ENCODE data around the gene CCNT1. TPM values are rescaled to one million over a fixed set of nuclear protein-coding genes. Genes with fewer than 3 reads are reported as not detected.
"Not testable (repeated sequence)": the region's sequence is repeated elsewhere in the genome, so short reads cannot be mapped to it uniquely, and the experiment has no call there.

Gene CCNT1
- total RNA-seq, 2 experiments from 2014 or later = 68.7 to 73.8 TPM

DNA sequence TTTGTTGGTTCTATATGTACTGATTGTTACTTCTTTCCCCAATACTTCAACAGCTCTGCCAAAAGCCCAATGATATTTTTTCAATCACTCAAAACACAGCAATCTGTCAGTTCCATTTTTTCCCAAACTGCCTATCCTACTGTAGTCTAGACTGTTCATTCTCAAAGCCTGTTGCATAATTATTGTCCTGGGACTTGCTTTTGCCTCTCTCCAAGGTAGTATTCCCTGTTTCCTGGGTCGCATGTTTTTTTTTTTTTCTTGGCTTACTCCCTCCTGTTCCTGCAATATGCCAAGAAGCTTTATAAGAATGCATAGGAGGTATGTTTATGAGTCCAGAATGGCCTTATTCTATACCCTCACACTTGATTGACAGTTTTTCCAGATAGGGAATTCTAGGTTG is 19.9 kb upstream of the CCNT1 start:
- ChIA-PET CTCF (interaction anchor here (1.2 kb wide), 1 partner anchor 17 kb away, joined by 4 read pairs; no protein-coding TSS in a partner anchor), POLR2A (no interaction called here)
- no peak for DNase-seq
- intact Hi-C loops (cut with micrococcal nuclease) = no loop called here
- TF ChIP-seq, protein P1, sequence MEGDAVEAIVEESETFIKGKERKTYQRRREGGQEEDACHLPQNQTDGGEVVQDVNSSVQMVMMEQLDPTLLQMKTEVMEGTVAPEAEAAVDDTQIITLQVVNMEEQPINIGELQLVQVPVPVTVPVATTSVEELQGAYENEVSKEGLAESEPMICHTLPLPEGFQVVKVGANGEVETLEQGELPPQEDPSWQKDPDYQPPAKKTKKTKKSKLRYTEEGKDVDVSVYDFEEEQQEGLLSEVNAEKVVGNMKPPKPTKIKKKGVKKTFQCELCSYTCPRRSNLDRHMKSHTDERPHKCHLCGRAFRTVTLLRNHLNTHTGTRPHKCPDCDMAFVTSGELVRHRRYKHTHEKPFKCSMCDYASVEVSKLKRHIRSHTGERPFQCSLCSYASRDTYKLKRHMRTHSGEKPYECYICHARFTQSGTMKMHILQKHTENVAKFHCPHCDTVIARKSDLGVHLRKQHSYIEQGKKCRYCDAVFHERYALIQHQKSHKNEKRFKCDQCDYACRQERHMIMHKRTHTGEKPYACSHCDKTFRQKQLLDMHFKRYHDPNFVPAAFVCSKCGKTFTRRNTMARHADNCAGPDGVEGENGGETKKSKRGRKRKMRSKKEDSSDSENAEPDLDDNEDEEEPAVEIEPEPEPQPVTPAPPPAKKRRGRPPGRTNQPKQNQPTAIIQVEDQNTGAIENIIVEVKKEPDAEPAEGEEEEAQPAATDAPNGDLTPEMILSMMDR (IDR thresholded peaks at IDR 0.05) = no peak
- H3K4me1 Mint-ChIP-seq (ENCODE audit: low read depth) = no peaks in the 10 kb centered on the region
- no peak for ATAC-seq
- H3K36me3 Mint-ChIP-seq (ENCODE audit: low read depth) = no peaks in the 10 kb centered on the region
- no peak overlapping the region for H3K27ac Mint-ChIP-seq
- peaks cover 10% of the 10 kb centered on the region for H3K27me3 Mint-ChIP-seq
- no peak overlapping the region for H3K4me3 Mint-ChIP-seq
- H3K9me3 Mint-ChIP-seq = no peaks in the 10 kb centered on the region

DNA sequence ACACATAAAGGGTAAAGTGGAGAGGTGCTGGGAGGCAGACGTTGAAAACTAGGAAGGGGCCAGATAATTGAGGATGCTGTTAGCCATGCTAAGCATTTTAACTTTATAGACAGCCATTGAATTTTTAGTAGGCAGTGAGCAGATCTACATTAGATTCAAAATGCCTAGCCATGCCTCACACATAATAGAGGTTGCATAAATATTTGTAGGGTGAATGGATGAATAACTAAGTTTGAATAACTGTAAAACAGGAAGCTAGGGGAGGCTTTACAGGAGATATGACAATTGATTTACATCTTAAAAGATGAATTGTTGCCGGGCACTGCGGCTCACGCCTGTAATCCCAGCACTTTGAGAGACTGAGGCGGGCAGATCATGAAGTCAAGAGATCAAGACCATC is 12.3 kb upstream of the CCNT1 start:
- DNase-seq = no peak
- POLR2A ChIA-PET = no interaction called here
- Mint-ChIP-seq H3K4me3 (no peak overlapping the region), H3K27me3 (peaks cover 4% of the 10 kb centered on the region), H3K4me1 (ENCODE audit: low read depth) (no peaks in the 10 kb centered on the region), H3K36me3 (ENCODE audit: low read depth) (no peaks in the 10 kb centered on the region), H3K27ac (no peak overlapping the region), H3K9me3 (no peaks in the 10 kb centered on the region)
- no peak for ATAC-seq
- TF ChIP-seq, protein P1 (IDR thresholded peaks at IDR 0.05) = no peak
- intact Hi-C loops (cut with micrococcal nuclease) = no loop called here
- CTCF ChIA-PET = interaction anchor here (1.1 kb wide), 1 partner anchor 11 kb away, joined by 3 read pairs; no protein-coding TSS in a partner anchor

DNA sequence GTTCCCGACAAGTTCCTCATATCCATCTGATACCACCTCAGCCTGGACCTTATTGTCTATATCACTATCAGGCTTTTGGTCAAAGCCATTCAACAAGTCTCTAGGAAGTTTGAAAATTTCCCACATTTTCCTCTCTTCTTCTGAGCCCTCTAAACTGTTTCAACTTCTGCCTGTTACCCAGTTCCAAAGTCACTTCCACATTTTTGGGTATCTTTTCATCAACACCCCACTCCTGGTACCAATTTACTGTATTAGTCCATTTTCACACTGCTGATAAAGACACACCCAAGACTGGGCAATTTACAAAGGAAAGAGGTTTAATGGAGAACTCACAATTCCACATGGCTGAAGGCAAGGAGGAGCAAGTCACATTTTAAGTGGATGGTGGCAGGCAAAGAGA is 4.2 kb upstream of the CCNT1 start:
- POLR2A ChIA-PET; H3K27me3 Mint-ChIP-seq; ATAC-seq; H3K4me3 Mint-ChIP-seq; DNase-seq; H3K27ac Mint-ChIP-seq; H3K4me1 Mint-ChIP-seq (ENCODE audit: low read depth); CTCF ChIA-PET; intact Hi-C loops (cut with micrococcal nuclease): not testable (repeated sequence)
- peaks cover 13% of the 10 kb centered on the region for H3K36me3 Mint-ChIP-seq (ENCODE audit: low read depth)
- H3K9me3 Mint-ChIP-seq = peaks cover 16% of the 10 kb centered on the region

DNA sequence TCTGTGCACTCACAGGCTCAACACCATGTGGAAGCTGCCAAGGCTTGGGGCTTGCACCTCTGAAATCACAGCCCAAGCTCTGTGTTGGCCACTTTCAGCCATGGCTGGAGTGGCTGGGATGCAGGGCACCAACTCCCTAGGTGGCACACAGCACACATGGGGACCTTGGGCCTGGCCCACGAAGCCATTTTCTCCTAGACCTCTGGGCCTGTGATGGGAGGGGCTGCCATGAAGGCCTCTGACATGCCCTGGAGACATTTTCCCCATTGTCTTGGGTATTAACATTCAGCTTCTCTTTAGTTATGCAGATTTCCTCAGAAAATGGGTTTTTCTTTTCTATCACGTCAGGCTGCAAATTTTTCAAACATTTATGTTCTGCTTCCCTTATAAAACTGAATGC is 3.7 kb upstream of the CCNT1 start:
- H3K4me3 Mint-ChIP-seq; H3K4me1 Mint-ChIP-seq (ENCODE audit: low read depth); H3K27ac Mint-ChIP-seq; DNase-seq; CTCF ChIA-PET; ATAC-seq; H3K27me3 Mint-ChIP-seq; intact Hi-C loops (cut with micrococcal nuclease); POLR2A ChIA-PET: not testable (repeated sequence)
- H3K9me3 Mint-ChIP-seq = peaks cover 16% of the 10 kb centered on the region
- H3K36me3 Mint-ChIP-seq (ENCODE audit: low read depth) = peaks cover 17% of the 10 kb centered on the region

DNA sequence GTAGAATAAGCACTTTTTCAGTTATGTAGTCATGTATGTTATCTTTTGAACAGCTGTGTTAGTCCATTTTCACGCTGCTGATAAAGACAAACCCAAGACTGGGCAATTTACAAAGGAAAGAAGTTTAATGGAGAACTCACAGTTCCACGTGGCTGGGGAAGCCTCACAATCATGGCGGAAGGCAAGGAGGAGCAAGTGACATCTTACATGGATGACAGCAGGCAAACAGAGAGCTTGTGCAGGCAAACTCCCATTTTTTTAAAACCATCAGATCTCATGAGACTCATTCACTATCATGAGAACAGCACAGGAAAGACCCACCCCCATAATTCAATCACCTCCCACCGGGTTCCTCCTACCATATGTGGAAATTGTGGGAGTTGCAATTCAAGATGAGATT is 2.5 kb upstream of the CCNT1 start:
- H3K27ac Mint-ChIP-seq; POLR2A ChIA-PET; ATAC-seq; DNase-seq; intact Hi-C loops (cut with micrococcal nuclease); H3K27me3 Mint-ChIP-seq; H3K4me3 Mint-ChIP-seq: not testable (repeated sequence)
- peaks cover 16% of the 10 kb centered on the region for H3K9me3 Mint-ChIP-seq
- H3K36me3 Mint-ChIP-seq (ENCODE audit: low read depth) = peaks cover 26% of the 10 kb centered on the region
- CTCF ChIA-PET = interaction anchor here (1.4 kb wide), 1 partner anchor 10 kb away, joined by 3 read pairs; no protein-coding TSS in a partner anchor
- peaks cover 21% of the 10 kb centered on the region for H3K4me1 Mint-ChIP-seq (ENCODE audit: low read depth)

DNA sequence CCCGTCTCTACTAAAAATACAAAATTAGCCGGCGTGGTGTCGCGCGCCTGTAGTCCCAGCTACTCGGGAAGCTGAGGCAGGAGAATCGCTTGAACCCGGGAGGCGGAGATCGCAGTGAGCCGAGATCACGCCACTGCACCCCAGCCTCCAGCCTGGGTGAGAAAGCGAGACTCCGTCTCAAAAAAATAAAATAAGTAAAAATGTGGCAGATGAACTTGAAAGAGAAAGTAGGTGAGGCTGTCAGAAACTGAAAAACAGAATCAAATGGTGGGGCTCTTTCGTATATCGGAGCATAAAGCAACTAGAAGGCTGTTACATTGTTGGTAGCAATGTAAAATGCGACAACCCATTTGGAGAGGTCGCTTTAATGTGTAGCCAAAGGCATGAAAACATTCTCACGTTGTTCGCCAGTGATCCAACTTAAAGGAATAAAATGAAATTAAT is 767 bp upstream of the CCNT1 start:
- ChIA-PET POLR2A (interaction anchor here (0.8 to 4.5 kb wide), 7 partner anchors 14 to 518 kb away, joined by 3 to 34 read pairs (median 3); partner anchors contain the start of genes DDX23 and KANSL2), CTCF (interaction anchor here (0.8 kb wide), 2 partner anchors 33 to 35 kb away, joined by 3 read pairs; no protein-coding TSS in a partner anchor)
- TF ChIP-seq, protein P1 (IDR thresholded peaks at IDR 0.05) = no peak
- DNase-seq (no peak), ATAC-seq (no peak)
- H3K4me1 Mint-ChIP-seq (ENCODE audit: low read depth) = peaks cover 31% of the 10 kb centered on the region
- H3K27ac Mint-ChIP-seq = peak overlapping the region; percentile 97
- H3K9me3 Mint-ChIP-seq = peaks cover 16% of the 10 kb centered on the region
- peaks cover 36% of the 10 kb centered on the region for H3K36me3 Mint-ChIP-seq (ENCODE audit: low read depth)
- intact Hi-C loops (cut with micrococcal nuclease) = no loop called here
- no peaks in the 10 kb centered on the region for H3K27me3 Mint-ChIP-seq
- peak overlapping the region; percentile 94 for H3K4me3 Mint-ChIP-seq

Data from activated CD8-positive, alpha-beta T cell treated with anti-CD3 and anti-CD28 coated beads for 36 hours (primary cell).